Stimulated activated CD4-positive, alpha-beta T cell treated with anti-CD3 and anti-CD28 coated beads, Interleukin-4, amount 100 ng/mL, for 48 hours (primary cell): ENCODE measurements around the gene GALNT11.
"Not testable (repeated sequence)": the region's sequence is repeated elsewhere in the genome, so short reads cannot be mapped to it uniquely, and the experiment has no call there.

ENCODE experiments used
- DNase-seq, 2 donors: peaks; one replicate each; pipeline ENCODE4 v3.0.0-alpha.2; 2020; ENCODE audit warnings: low read depth in 2 of 2

Gene GALNT11

DNA sequence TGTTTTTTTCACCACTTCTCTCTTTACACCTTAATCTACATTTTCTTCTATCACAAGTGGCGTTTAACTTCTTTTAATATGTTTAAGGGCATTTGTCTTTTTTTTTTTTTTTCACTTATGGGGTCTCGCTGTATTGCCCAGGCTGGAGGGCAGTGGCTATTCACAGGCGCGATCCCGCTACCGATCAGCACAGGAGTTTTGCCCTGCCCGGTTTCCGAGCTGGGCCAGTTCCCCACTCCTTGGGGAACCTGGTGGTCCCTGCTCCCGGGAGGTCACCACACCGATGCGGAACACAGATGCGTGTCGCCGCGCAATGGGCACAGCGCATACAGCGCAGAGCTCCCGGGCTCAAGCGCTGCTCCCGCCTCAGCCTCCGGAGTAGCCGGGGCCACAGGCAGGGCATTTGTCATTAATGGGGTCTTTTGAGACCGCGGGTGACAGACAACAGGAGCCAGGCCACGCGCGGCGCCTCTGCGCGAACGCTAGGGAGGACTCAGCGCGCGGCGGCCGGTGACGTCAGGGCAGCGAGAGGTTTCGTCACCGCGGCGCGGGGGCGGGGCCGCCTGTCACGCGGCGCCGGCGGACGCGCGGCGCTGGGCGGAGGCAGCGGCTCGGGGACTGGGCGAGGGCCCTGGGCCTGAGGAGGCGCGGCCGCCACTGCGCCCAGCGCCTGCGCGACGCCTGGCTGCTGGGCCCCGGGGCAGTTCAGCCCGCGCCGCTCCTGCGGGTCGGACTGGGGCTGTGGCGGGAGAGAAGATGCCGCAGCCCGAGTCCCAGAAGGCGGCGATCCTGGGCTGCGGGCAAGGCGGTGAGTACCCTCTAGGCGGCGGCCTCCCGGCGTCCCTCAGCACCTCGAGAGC, at the start of gene GALNT11:
GALNT11 (plus strand) TSS at position 598 of the 860 bp plus-strand sequence. CDS start 68,554 bp downstream, outside the sequence.
- DNase-seq, result peak; percentile 83 to 84

DNA sequence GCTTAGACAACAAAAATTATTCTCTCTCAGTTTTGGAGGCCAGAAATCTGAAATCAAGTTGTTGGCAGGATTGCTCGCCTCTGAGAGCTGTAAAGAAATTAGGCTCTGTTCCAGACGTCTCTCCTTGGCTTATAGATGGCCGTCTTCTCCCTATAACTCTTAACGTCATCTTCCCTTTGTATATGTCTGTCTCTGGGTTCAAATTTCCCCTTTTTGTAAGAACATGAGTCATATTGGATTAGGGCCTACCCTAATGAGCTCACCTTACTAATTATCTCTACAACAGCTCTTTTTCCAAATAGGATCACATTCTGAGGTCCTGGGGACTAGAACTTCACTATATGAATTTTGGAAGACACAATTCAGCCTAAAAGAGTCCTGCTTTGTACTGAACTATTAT, 46.9 kb upstream of the GALNT11 start:
- DNase-seq, result no peak

DNA sequence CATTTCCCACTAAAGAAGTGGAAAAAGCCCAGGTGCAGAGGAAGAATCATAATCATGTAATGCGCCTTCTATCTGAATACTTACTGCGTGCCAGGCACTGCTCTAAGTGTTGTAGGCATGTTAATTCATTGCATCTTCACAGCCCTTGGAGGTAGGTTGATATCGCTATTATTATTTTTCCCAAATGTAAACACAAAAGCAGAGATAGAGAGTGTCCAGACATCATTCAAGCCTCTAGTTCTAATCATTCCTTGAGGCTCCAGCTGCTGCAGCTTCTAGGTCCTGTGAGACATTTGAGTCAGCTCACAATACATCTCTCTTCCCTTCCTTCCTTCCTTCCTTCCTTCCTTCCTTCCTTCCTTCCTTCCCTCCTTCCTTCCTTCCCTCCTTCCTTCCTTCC, 44.3 kb upstream of the GALNT11 start:
- no peak for DNase-seq

DNA sequence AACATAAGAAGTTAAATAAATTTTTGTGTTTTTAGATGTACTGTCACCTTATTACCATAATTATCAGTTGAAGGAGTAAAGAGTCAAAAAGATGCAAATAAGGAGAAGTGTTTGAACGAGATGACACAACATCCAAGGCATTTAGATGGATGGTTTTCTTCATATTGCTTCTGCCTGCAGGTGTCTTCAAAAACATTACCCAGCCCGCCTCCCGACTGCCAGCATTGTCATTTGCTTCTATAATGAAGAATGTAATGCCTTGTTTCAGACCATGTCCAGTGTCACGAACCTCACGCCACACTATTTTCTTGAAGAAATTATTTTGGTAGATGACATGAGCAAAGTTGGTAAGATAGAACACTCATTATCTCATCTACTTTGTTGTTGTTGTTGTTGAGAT, 42.7 kb upstream of the GALNT11 start:
- DNase-seq, result no peak

DNA sequence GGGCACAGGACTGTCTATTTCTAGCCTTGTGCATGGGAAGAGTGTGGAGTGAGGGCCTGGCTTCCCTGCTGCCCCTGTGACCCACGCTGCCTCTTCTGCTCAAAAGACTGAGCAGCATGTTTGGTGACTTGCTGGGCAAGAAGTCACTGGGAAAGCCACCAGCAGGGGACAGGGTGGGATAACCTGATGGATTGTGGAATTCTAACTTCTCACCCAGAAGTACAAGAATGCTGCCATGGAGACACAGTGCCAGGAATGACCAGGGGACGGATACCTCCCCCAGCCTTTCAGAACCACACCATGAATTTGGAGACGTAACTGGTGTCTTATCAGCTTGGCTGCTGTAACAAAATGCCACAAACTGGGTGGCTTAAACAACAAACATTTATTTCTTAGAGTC, 40.9 kb upstream of the GALNT11 start:
- no peak for DNase-seq

DNA sequence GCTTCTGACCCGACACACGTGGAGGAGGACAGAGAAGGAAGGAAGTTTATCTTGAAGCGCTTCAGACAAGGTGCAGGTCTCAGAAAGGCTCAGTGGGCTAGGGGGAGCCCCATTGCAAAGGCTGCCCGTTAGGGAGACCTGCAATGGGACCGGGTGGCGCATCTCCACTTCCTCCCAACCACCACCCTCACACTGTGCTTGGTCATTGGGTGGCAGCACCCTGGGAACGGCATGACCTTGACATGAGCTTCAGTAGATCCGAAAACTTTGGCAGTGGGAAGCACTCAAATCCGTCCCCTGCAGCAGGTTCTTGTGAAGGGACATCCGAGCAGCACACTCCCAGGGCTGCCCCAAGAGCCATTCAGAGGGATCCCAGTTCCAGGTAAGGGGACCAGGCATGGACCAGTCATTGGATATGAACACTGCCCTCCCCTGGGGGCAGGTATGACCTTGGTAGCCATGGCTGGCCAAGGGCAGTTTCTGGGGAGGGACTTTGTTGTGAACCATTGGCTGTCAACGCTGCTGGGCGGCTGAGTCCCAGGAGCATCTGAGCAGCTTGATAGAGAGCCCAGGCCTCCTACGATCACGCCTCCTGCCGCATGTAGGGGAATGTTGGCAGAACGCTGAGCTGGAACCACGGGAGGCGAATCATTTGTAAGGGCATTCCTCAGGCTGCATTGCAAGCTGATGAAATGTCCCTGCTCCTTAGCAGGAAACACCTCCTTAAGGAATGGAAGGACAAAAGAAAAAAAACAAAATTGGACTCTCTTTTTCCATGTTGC, 37.5 kb upstream of the GALNT11 start:
- no peak for DNase-seq

DNA sequence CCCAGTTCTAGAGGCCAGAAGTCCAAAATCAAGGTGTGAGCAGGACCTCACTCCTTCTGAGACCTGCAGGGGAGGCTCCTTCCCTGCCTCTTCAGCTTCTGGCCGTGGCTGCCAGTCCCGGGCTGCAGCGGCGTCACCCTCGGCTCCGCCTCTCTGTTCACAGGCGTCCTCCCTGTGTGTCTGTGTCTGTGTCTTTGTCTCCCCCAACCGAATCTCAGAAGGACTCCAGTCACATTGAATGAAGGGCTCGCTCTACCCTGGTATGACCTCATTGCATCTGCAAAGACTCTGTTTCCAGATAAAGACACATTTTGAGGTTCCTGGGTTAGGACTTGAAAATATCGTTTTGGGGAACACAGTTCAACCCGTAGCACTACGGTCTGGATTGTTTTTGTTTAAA, 33.1 kb upstream of the GALNT11 start:
- peak; percentile 11 to 19 for DNase-seq

DNA sequence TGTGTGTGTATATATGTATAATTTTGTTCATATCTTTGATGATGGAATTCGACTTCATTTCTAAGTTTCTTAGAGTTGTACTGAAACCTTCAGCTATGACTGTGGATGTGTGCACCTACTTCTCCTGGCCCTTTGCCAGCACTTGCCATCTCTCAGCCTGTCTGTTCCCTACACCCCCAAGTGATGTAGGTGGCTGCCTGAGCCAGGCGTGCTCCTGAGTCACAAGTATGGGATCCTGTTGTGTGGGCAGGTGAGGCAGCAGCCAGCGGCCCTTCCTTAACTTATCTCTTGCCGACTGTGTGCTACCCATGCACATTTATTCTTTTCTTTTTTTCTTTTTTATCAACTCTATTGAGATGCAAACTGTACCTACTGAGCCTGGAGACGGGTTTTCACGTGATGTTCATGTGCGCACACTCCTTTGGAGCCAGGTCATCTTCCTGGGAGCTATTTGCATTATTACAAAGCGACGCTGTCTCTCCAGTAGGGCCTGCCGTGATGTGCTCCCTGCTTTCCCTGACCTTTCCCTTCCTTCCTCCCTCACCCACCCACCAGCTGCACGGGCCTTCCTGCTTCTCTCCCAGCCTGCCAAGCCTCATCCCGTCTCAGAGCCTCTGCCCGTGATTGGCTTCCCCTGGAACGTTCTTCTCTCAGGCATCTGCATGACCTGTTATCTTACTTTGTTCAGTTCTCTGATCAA, 31.3 kb upstream of the GALNT11 start:
- peak; percentile 34 to 38 for DNase-seq

DNA sequence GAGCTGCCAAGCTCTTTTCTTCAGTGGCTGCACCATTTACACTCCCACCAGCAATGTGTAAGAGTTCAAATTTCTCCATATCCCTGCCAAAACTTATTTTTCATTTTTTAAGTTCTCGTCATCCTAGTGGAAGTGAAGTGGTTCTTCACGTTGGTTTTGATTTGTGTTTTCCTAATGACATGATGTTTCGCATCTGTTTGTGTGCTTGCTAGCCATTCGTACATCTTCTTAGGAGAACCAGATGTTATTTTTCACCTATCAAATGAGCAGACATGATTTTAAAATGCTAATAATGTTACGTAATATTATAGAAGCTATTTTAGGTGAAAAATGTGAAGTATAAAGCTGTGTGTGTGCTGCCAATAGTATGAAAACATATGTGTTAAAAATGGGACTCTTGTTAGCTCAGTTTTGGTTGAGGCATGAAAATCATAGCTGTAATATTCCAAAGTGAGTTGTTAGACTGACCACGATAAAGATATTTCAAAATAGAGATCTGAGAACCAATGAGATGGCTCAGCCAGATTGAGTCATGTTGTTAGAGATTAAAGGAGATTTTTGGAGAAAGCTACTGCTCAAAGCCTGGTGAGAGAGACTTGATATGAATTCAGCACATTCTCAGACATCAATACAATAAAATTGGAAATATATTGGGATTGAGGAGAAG, 25.9 kb upstream of the GALNT11 start:
- DNase-seq, result no peak

DNA sequence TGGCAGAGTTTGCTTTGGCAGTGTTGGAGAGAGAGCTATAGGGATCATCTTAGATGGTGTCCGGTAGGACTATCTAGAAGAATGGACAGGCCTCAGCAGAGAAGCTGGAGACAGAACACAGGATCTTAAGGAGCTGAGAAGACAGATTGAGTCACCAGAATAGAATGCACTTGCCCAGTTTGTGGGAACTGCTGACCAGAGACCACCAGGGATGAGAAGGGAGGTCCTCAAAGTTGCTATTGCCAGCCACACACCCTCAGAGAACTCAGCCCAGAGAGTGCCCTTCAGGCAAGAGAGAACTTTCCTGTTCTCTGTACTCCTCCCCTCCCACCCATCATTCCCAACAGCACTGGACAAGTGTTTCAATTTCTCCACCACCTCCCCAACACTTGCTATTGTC, 25.3 kb upstream of the GALNT11 start:
- DNase-seq, result no peak

DNA sequence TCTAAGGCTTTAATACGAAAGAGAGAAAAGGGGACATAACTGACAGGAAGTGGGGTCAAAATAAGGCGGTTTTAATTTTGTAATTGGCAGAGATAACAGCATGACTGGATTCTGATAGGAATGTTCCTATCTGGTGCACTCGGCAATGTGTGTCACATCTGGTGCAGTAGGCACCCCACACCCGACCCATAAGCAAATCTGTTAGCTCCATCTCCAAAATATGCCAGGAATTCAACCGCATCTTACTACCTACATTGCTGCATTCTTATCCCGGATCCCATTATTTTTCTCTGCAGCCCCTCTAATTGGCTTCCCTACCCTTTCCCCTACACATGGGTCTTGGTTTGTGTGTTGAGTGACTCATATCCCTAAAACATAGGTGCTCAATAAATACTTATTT, 19.1 kb upstream of the GALNT11 start:
- no peak for DNase-seq

DNA sequence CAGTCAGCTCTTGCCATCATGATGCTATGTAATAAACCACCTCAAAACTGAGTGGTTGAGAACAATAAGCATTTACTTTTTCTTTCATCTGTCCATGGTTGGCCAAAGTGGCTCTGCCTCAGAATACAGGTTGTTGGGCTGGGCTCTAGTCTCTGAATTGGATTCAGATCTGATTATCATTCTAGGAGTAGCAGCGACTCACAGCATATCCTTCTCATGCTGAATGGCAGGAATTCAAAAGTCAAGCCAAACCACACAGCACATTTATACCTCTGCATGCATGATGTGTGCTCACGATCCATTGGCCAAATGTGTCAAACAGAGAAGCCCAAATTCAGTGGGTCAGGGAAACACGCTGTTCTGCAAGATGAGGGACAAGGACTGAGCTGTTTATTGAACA, 13.6 kb upstream of the GALNT11 start:
- DNase-seq, result no peak

DNA sequence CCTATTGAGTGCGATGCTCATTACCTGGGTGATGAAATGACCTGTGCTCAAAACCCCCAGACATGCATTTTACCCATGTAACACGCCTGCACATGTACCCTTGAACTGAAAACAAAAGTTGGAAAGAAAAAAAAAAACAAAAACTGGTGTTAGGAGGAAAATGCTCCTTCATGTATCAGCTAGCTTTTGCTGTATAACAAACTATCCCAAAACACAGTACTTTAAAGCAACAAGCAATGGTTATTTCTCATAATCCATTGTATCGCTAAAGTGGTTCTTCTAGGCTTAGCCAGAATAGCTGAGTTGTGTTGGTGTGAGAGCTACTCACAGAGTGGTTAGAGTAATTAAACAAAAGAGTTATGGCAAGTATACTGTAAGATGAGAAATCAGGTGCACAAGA, 12.2 kb upstream of the GALNT11 start:
- no peak for DNase-seq

DNA sequence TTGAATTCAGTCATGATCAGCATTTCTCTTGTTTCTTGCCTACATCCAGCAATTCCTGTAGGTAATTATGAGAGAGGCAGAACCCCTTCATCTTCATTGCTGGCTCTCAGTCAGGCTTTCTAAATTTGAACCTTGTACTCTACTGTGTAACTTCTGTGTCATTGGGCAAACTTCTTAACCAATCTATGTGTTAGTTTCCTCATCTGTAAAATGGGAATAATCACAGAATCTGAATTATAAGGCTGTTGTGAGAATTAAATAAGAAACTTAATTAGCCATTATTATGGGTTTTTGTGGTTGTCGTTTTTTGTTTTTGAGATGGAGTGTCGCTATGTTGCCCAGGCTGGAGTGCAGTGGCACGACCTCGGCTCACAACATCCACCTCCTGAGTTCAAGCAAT, 11.5 kb upstream of the GALNT11 start:
- DNase-seq, result no peak

DNA sequence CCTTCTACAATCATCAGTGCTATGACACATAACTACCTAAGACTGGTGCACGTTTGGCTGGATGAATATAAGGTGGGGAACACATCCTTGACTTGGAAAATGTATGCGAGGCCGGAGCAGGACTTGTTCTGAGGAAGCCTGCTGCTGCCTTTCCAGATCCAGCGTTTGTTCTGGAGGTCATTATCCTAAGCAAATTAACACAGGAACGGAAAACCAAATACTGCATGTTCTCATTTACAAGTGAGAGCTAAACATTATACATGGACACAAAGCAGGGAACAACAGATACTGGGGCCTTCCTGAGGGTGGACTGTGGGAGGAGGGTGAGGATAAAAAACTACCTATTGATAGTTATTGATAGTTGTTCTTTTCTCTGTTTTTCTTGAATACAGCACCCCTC, 10.8 kb upstream of the GALNT11 start:
- no peak for DNase-seq

DNA sequence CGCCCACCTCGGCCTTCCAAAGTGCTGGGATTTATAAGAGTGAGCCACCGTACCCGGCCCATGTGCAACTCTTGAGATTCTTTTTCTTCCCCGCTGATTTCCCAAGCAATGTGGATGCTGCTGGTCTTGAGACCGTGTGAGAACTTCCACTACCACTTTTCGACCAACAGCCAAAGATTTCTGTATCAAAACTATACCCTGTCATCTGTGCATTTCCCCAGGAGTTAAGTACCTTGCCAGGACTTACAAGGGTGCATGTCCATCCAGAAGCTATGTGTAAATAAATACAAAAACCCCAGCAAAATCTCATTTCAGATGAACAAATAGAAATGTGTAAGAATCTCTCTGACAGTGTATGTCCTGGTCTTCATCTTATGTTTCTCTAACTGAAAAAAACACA, 9.9 kb upstream of the GALNT11 start:
- DNase-seq, result no peak

DNA sequence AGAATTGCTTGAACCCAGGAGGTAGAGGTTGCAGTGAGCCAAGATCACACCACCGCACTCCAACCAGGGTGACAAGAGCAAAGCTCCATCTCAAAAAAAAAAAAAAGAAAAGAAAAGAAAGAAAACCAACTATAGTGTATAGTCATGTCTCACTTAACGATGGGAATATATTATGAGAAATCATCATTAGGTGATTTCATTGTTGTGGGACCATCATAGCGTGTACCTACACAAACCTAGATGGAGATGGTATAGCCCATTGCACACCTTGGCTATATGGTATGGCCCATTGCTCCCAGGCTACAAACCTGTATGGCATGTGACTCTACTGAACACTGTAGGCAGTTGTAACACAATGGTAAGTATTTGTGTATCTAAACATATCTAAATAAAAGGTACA, 8.5 kb upstream of the GALNT11 start:
- no peak for DNase-seq

DNA sequence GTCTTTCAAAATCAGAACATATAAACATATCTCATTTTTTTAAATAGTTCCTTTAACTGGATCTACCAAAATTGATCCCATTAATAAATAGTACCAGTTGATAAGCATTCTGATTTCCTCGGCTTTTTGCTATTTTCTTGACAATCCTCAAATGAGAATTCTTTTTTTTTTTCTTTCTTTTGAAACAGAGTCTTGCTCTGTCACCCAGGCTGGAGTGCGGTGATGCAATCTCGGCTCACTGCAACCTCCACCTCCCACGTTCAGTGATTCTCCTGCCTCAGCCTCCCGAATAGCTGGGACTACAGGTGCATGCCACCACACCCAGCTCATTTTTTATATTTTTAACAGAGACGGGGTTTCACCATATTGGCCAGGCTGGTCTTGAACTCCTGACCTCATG, 7.8 kb upstream of the GALNT11 start:
- DNase-seq, result not testable (repeated sequence)

DNA sequence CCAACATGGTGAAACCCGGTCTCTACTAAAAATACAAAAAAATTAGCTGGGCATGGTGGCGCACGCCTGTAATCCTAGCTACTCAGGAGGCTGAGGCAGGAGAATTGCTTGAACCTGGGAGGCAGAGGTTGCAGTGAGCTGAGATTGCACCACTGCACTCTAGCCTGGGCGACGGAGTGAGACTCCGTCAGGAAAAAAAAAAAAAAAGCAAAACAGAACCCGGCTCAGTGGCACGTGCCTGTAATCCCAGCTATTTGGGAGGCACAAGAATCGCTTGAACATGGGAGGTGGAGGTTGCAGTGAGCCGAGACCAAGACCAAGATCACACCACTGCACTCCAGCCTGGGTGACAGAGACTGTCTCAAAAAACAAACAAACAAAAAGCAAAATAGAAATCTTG, 3.7 kb upstream of the GALNT11 start:
- not testable (repeated sequence) for DNase-seq

DNA sequence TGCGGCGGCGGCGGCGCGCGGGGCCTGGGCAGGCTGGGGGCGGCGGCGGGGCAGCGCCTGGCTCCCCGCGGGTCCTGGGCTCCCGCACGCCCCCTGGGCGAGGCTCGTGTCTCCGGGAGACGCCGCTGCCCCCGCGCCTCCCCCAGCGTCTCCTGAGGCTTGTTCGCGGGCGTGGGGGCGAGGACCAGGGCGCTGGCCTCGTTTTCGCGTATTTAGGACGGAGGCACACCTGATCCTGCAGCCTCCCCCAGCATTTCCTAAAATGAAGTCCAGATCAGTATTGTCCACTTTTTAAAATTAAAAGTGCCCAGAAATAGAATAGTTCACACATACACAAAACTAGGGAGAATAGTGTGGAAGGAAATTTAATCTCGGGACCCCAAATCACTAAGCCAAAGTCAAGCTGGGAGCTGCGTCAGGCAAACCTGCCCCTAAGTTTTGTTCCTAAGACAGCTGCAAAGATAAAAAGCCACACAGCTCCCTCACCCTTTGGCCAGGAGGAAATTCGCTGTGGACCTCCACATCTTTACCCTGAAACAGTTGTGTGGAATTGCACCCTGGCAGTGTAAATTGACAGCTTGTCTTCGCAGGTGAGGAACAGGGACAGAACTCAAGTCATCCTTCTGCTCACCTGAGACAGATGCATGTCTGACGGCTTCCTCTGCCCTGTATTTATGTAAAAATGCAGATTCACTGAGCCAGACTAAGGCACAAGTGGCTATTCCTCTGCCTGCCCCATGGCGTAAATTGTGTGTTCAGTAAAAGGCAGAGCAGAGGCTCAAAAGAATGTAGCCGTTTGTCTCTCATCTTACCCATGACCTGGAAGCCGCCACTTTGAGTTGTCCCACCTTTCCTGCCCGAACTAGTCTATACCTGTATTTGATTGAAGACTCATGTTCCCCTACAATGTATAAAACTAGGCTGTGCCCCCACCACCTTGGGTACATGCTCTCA, 740 bp downstream of the GALNT11 start:
- DNase-seq, result no peak
